ENCODE data around the gene NAA50.

DNA sequence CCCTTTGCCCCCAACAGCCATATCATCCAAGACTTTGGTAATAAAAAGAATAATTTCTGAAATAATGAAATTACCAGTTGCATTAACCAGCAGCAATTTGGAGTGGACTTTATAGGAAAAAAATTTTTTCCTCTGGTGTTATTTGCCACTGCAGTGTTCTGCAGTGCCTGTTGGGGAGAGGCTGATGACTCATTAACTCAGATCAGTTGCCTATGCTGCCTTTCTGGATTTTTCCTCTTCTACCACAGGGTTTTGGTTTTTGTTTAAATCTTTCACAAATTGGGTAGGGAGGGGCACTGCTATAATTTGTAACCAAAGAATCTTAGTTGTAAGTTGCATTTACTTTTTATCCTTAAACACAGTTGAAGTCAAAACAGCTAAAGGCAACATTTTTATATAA lies 23.5 kb upstream of the NAA50 start:
- TF ChIP-seq, protein P1, sequence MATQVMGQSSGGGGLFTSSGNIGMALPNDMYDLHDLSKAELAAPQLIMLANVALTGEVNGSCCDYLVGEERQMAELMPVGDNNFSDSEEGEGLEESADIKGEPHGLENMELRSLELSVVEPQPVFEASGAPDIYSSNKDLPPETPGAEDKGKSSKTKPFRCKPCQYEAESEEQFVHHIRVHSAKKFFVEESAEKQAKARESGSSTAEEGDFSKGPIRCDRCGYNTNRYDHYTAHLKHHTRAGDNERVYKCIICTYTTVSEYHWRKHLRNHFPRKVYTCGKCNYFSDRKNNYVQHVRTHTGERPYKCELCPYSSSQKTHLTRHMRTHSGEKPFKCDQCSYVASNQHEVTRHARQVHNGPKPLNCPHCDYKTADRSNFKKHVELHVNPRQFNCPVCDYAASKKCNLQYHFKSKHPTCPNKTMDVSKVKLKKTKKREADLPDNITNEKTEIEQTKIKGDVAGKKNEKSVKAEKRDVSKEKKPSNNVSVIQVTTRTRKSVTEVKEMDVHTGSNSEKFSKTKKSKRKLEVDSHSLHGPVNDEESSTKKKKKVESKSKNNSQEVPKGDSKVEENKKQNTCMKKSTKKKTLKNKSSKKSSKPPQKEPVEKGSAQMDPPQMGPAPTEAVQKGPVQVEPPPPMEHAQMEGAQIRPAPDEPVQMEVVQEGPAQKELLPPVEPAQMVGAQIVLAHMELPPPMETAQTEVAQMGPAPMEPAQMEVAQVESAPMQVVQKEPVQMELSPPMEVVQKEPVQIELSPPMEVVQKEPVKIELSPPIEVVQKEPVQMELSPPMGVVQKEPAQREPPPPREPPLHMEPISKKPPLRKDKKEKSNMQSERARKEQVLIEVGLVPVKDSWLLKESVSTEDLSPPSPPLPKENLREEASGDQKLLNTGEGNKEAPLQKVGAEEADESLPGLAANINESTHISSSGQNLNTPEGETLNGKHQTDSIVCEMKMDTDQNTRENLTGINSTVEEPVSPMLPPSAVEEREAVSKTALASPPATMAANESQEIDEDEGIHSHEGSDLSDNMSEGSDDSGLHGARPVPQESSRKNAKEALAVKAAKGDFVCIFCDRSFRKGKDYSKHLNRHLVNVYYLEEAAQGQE (IDR thresholded peaks at IDR 0.05; ENCODE audit: low read depth, low read length), result no peak
- TF ChIP-seq, protein P2, sequence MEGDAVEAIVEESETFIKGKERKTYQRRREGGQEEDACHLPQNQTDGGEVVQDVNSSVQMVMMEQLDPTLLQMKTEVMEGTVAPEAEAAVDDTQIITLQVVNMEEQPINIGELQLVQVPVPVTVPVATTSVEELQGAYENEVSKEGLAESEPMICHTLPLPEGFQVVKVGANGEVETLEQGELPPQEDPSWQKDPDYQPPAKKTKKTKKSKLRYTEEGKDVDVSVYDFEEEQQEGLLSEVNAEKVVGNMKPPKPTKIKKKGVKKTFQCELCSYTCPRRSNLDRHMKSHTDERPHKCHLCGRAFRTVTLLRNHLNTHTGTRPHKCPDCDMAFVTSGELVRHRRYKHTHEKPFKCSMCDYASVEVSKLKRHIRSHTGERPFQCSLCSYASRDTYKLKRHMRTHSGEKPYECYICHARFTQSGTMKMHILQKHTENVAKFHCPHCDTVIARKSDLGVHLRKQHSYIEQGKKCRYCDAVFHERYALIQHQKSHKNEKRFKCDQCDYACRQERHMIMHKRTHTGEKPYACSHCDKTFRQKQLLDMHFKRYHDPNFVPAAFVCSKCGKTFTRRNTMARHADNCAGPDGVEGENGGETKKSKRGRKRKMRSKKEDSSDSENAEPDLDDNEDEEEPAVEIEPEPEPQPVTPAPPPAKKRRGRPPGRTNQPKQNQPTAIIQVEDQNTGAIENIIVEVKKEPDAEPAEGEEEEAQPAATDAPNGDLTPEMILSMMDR (IDR thresholded peaks at IDR 0.05), result no peak
